ENCODE data around the gene KIFAP3.

The KIFAP3 gene

DNA sequence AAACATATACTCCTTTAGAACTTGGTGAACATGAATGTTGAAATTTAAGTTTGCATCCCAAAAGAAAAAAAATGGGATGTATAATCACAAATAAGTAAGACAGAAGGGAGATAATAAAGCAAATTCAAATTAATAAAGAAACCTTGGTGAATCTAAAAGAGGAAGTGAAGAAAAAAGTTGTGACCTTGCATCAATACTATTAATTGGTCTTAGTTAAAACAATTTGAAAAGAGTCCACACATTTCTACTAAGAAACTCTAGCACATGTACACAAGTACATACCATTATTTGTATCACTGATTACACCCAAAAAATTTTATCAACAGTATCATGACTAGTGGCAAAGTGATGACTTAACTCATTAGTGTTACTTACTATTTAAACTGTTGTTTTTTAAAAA, 100.4 kb downstream of the KIFAP3 start:
- DNase-seq, result no peak

DNA sequence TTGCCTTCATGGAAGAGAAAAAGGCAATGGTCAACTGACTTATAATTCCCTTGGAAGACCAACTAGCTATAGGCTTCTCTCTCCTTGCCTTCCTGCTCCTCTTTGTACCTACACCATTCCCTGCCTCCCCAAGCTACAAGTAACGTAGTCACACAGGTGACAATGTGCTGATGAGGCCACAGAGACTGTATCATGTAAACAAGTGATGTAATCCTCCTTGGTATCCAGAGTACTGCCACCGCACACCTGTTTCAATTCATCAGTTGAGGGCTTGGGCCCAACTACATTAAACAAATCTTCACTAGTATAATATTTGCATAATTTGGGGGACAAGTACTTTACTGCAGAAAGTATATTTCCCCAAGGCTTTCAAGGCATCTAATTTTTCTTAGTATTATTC, 104.4 kb downstream of the KIFAP3 start:
- no peak for DNase-seq

DNA sequence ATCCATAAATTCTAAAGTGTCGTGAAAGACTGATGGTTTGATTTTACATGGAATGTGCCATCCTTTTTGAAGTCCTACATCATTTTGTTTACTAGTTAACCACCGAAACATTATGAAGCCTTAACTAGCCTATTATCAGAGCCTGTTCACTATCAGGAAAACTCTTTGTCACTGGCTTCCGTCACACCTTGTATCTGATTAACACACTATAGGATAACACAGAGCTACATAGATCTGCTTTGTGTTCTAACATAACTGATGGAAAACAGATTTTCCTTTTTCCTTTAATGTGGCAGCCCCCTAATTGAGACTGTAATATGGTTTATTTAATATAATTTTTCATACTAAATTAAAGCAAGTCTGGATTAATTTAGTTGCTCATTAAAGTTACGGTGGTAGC, 106.3 kb downstream of the KIFAP3 start:
- DNase-seq, result no peak

DNA sequence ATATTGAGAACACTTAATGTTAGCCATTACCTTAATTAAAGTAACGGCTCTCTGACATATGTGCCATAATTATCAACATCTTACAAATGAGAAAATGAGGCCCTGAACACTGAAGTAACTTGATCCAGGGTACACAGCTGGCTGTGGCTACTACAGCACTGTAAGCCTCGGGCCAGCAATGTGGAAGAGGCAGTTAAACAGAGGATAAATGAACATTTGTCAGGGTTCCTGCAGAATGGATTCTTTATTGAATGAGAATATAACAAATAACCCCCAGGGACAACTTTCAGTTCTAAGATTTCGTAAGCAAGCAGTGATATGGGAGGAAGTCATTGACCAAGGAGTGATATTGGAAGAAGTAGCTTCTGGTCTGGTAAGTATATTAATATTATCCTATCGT, 110.3 kb downstream of the KIFAP3 start:
- DNase-seq, result no peak

DNA sequence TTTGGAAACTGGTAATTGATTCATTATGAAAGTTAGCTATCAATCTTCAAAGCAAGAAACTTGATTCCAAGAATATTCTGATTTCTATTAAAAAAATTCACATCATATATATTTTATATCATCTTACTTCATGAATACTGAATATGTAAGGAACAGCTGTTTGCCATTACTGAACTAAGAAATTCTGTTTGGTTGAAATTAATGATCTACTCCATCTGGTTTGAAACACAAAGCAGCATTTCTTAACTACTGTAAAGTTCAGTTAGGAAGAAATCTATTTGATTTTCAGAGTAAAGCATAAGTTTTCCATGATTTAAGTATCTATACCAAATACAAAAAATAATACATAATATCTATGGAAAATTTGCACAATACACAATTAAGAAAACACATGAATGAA, 114.8 kb downstream of the KIFAP3 start:
- no peak for DNase-seq

DNA sequence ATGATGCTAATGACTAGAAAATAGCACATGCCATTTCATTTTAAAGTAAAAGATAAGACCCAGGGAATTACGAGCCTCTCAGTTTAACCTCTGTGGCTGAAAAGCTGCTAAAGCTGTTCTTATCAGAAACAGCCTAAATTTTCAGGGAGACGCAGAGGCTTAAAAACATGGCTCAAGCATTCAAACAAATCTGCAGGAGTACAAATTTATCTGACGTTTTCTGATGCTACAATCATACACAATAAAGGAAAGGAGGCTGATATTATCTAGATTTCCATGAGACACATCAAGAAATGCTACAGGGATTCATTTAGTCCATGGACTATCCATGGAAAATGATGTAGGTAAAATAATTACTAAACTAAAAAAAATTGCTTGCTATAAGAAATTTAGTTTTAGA, 115.5 kb downstream of the KIFAP3 start:
- DNase-seq, result no peak

DNA sequence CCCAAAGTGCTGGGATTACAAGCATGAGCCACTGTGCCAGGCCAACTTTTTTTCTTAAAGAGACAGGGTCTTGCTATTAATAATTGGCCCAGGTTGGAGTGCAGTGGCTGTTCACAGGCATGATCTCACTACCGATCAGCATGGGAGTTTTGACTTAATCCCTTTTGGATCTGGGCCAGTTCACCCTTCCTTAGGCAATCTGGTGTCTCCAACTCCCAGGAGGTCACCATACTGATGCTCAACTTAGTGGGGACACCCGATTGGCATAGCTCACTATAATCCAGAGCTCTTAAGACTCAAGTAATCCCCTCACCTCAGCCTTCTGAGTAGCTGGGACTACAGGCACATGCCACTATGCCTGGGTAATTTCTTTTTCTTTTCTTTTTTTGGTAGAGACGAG, 116.6 kb downstream of the KIFAP3 start:
- no peak for DNase-seq

DNA sequence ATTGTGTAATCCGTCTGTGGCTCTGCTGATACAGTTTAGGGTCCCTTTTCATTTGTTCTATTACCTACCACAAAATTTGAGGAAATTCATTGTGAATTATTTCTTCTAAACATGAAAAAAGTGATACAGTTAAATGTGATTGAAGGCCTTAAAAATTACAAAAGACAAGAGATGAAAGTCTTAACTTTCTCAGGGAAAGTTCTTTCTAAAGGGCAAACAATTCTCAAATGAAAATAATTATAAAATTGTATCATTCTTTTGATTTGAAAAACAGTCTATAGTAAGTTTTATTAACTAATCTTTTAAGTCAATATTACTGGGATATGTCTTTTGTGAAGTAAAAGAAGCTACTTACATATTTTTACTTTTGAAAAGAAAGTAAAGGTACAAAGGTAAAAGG, 123.4 kb downstream of the KIFAP3 start:
- DNase-seq, result no peak

DNA sequence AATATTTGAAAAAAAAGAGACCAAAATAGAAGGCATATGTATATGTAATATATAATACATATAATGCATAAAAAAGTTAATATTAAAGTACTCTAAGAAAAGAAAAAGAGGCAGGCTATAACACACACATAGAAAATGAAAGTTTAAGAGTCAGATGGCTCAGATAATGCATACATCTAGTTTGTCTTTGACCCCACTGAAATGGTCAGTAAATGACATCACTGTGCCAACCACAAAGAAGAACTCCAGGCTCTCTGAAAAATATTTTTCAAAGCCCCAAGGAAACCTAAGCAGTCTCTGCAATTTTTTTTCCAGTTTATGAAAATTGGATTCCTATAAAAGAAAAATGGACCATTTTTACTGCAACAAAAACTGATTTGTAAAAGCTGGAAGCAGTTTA, 125.4 kb downstream of the KIFAP3 start:
- DNase-seq, result no peak

DNA sequence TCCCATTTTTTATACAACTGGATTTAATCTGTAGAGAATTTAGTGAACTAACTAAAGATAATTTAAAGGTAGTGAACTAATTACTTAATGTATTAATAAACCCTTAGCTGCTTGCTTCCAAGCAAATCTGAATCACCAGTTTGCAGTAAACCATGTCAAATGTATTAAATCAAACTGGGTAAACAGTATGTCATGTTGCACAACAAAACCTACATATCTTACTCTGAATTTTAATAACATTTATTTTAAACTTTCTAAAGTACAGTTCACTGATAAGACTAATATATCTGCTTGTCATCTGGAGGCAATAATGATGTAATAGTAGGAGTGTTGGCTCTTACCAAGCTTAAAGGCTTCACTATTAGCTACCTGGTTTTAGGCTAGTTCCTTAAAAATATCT, 128.3 kb downstream of the KIFAP3 start:
- DNase-seq, result no peak

DNA sequence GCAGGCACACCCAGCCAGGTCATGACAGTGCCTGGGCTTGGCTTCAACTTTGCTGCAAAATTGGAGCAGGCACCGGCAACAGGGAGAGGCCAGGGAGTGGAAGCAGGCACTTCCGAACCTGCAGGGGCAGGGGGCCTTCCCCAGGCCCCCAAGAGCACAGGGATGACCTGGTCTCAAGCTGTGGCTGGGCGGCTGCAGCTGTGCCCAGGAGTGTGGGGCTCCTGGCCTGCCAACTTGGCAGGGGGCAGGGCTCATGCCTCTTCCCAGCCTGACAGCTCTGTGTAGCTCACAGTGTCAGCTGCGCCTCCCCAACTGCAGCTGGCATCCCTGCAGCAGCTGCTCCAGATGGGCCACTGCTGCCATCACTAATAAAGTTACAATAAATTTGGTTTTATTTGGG, 129.3 kb downstream of the KIFAP3 start:
- no peak for DNase-seq

DNA sequence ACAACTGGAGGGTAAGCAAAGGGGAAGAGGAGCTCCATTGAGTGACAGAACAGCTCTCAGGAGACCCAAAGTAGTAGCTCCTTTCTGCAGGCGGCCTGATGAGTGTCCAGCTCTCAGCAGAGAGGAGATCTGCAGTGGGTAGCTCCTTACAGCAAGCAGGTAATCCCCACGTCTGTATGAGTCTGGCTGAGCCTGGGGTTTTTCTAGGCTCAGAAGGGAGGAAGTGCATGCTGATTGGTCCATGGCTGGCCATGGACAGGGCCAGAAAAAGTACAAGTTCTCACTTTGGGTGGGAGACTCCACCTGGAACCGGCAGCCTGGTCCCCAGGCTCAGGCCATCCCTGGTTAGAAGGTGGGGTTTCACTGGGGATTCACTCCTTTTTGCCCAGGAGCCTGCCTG, 129.9 kb downstream of the KIFAP3 start:
- DNase-seq, result no peak

DNA sequence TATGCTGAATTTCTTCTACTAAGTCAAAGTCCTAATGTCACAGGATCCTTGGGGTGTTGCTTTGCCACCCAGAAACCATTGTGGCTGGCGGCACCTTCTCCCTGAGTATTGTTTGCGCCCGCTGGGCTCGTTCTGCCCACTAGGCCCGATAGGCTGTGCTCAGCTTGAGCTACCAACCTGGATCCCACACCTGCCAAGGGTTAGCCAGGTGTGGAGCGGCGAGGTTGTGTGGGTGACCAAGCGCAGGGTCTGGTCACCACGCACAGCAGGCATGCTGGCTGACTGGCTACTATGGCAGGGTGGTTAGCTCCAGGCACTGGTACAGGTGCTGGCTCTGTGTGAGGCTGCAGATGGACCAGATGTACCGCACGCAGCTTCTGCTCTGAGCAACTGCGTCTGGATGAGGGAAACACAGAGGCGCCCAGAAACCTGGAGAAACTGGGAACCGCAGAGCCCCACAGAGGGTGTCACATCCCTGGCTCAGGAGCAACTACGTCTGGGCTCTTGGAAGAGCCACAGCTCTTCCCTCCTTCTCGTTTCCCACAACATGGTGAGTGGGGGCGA, 130.4 kb downstream of the KIFAP3 start:
- DNase-seq, result no peak

DNA sequence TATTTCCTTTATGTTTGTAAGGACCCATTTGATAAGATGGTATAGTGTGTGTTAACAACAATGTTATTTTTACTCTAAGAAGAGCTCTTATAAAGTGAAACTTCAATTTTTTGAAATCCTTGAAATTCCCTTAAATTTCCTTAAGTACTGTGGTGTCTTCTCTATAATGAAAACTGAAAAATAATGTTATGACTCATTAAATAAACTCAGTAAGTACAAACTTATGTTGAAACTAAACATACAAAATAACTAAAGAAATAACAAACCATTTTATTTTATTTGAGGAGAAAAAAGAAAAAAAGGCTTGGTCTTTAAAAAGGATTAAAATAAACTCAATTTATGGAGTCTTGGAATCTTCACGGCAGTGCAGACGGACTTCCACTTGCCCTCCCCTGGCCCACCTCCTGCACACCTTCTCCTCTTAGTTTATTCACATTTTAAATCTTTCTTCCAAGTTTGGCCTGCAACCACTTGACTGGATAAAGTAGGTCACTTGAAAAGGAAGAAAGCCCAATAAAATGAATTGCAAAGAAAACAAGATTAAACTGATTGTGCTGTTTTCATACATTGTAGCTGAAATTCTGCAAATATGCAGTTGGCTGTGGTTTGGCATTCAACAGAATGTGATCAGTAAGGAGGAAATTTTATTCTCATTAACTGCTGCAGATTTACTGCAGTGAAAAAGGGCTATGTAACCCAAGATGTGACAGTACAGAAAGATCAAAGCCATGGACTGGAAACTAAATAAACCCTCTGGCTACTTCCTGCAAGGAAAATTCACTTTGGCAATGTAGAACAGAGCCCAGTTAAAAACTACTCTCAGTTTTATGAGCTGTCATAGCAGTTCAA, 132.3 kb downstream of the KIFAP3 start:
- peak; percentile 27 for DNase-seq

DNA sequence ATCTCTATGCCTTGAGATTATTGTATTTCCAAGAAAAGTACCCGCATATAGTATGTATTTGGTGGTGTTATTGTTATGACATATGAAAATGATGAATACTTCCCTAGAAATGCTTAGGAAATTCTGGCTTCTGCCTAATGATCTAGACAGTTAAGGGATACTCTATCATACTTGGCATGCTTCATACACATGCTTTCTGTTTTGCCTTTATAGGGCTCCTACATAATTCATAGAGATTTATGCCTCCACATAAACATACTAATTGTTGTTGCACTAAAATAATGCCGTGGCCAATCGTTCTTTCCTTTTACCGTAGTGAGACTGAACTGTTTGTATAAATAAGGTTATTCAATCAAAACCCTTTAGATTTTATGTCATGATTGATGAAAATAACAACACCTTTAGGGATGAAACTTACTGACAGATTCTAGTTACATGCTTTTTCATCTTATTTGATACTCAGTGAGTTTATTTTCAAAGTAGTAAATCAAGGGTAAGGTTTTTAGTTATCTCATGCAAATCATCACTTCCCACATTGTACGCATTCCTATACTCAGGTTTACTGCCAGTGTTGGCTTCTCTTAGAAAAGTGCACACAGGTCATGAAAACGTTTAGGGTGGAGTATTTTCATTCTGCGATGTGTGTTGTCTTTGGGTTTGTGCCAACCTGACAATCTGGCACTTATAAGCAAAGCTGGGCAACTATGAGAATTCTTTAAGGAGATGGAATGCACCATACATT, 140.3 kb downstream of the KIFAP3 start:
- no peak for DNase-seq

DNA sequence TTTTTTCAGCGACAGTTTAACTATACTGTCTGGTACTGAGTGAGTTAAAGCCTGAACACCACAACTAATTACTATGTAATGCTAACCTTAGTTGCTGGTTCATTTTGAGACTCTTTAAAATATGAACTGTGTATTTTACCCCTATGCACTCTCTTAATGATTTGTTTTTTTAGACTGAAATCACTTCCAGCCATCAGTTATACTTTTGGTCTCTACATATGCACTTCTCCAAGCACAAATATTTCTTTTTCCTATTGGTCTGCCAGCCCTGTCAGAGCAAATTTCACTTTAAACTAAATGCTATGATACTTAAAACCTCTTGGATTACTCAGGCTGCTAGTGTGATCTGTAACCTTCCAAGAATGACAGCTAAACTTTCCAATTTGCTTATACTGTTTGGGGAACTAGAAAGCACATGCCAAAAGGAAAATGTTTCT, 142.7 kb downstream of the KIFAP3 start:
- DNase-seq, result no peak

DNA sequence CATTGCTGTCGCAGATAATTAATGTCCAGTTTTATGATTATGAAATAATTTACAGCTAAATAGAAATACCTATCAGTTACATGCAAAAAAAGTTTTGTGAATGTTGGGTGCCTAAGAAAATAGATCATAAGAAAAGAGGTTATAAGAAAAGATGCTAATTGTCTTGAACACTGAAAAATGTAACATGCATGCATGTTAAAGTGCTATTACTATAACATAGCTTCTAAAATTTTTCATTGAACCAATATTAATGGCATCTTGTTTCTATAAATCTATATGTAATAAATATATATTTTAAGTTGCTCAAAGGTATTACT, 145.3 kb downstream of the KIFAP3 start:
- DNase-seq, result no peak

DNA sequence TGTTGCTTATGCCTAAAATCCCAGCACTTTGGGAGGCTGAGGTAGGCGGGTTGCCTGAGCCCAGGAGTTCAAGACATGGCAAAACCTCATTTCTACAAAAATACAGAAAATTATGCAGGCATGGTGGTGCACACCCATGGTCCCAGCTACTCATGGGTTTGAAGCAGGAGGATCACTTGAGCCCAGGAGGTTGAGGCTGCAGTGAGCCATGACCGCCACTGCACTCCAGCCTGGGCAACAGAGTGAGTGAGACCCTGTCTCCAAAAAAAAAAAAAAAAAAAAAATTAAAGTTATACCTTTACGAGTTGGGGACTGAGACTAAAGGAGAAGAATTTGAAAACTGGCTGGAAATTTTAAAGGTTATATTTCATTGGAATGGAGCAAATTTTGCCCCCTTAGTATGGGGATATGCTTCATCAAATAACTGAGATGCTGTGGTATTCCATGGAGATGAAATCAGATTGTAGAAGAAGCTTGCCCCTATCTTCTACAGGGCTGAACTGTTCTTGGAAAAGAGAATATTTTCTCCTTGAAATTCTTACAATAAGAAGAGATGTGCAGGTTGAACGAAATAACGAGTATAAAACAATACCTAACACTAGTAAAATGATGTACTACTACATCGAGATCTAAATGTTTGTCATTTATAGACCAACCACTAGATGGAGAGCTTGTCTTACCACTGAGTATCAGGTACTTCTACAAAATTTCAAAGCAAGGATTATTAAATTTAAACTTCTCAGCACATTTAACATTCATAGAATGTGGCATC, 145.9 kb downstream of the KIFAP3 start:
- peak; percentile 65 for DNase-seq

DNA sequence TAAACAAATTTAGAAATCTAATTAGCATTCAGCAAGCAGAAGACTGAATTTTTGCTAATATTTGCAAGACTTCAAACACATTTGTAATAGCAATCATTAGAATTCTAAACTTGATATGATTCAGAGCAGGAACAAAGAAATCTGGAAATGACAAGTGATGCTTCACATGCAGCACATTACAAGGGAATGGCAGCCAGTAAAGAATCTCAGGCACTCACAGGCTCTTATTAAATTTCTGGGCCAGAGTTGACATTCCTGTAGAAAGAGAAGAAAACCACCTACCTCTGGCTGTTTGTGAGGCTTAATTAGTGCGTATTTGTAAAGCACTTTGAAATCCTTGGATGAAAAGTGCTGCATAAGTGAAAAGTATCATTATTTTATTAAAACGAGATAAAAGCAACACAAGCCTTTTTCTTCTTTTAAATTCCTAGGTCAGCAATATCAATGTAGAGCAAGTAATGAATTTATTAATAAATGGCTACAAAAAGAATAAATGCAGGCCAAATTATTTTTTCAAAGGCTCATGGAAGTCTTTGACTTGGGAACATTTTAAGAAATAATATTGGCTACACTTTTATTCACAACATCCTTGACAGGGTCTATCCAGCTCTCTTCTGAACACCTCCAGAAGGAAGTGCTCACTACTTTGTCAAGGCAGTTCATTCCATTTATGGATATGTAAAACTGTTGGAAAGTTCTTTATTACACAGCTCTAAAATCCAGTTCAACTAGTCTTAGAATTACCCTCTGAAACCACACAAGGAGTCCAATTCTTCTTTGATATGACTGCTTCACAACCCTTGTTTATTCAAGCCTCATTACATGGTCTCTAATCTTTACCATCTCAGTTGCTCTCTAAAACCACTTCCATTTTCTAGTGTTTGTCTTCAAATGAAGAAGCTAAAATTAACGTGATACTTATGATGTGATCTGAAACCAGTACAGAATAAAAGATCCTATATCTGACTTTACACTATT, 148.7 kb downstream of the KIFAP3 start:
- DNase-seq, result no peak

DNA sequence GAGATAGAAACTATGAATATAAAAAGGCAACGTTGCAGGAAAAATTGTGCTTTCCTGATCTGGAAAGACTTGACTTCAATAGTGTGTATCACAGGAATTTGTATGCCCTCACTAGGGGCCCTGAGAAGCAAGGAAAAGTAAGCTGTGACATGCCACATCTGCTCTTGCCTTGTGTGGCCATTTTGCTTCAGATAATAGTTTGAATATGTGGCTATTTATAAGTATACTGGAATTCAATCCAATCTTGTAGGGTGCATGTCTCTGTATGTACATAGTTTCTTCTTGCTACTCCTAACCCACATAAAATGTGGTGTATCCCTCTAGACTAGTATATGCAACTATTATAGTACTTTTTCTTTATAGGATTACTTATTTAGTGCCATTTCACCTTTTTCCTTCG, 149.7 kb downstream of the KIFAP3 start:
- DNase-seq, result no peak

DNA sequence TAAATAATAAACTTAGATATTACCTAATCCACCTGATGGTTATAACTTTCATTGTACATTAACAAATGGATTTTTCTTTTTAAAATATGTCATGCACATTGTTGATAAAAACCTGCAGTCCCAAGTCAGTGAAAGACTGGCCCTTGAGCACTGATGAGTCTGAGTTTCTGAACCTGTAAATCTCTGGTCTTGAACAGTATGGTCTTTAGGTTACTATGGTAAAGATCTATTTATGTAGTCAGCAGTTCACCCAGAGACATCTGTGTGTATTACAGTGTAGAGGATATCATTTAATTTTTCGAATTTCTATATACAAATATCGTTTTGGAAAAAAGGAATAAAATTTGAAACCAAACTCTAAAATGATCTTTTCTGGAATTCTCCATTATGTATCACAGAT, 150.4 kb downstream of the KIFAP3 start:
- no peak for DNase-seq

DNA sequence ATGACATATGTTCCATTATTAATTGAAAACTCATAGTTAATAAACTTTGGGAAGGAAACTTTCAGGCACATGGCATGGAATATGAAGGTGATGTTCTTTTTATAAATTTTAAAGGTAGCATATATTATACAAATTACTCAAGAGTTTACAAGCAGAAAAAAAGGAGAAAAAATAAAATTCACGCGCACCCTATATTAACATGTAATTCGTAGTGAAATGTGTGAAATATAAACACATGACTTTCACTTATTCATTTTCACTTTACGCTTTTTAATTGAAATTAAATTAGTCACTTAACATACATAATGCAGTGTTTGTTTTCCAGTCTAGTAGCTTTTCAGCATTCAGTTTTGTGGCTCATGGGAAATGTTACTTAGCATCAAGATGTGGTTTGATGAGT, 153.4 kb downstream of the KIFAP3 start:
- no peak for DNase-seq
